Measurements from ENCODE around the gene CHMP2A. TPM values are rescaled to one million over a fixed set of nuclear protein-coding genes. Genes with fewer than 3 reads are reported as not detected.

CHMP2A gene
- total and polyA plus RNA-seq, 2 of the 13 experiments (the other 11 are each of a cell fraction or from before 2014, with no cell fraction given), result 49.7 to 55.0 TPM

GRCh38 chr19:58519355-58520256 lies 35.3 kb downstream of the CHMP2A start, which contains the start of gene ZBTB45 (continued):
- peak; percentile 98 for TF ChIP-seq ZNF543 (CRISPR knock-in tag; IDR thresholded peaks at IDR 0.05)
- TF ChIP-seq ZNF792 (CRISPR knock-in tag; IDR thresholded peaks at IDR 0.05), result peak; percentile 93
- TF ChIP-seq ZNF510 (CRISPR knock-in tag; IDR thresholded peaks at IDR 0.05; ENCODE audit: low read depth), result peak; percentile 93
- peak; percentile 75 for TF ChIP-seq FOXK2 (IDR thresholded peaks at IDR 0.05)
- TF ChIP-seq THYN1 (CRISPR knock-in tag; IDR thresholded peaks at IDR 0.05; ENCODE audit: borderline replicate concordance, low read depth), result no peak
- no peak; the same call in 1 of the 2 replicates for TF ChIP-seq KDM1A (CRISPR knock-in tag; IDR thresholded peaks at IDR 0.05)
- no peak for TF ChIP-seq NR2F6 (IDR thresholded peaks at IDR 0.05)
- peak; percentile 39; the same call in 1 of the 2 replicates for TF ChIP-seq NR2F6 (CRISPR knock-in tag; IDR thresholded peaks at IDR 0.05)
- TF ChIP-seq ATF7-NPFF (CRISPR knock-in tag; IDR thresholded peaks at IDR 0.05; ENCODE audit: low read depth), result peak; percentile 96
- peak; percentile 76; the same call in 1 of the 2 replicates for TF ChIP-seq ZNF362 (CRISPR knock-in tag; IDR thresholded peaks at IDR 0.05; ENCODE audit: borderline replicate concordance)
- peak; percentile 96; the same call in 1 of the 2 replicates for TF ChIP-seq NFATC3 (CRISPR knock-in tag; IDR thresholded peaks at IDR 0.05)
- TF ChIP-seq ZNF281 (CRISPR knock-in tag; IDR thresholded peaks at IDR 0.05; ENCODE audit: borderline replicate concordance), result peak; percentile 57; the same call in 1 of the 2 replicates
- TF ChIP-seq PREB (CRISPR knock-in tag; IDR thresholded peaks at IDR 0.05), result 0 out of 2 replicates have a peak, but pooled peaks have one; percentile 54
- peak; percentile 98 for TF ChIP-seq KLF12 (CRISPR knock-in tag; IDR thresholded peaks at IDR 0.05; ENCODE audit: borderline replicate concordance)
- peak; percentile 87; the same call in 1 of the 2 replicates for TF ChIP-seq GLI4 (CRISPR knock-in tag; IDR thresholded peaks at IDR 0.05; ENCODE audit: borderline replicate concordance)
- TF ChIP-seq THAP8 (CRISPR knock-in tag; IDR thresholded peaks at IDR 0.05; ENCODE audit: borderline replicate concordance), result no peak
- TF ChIP-seq HCFC1 (IDR thresholded peaks at IDR 0.05; ENCODE audit: low read depth, low read length), result peak; percentile 86
- no peak; the same call in 1 of the 2 replicates for TF ChIP-seq XBP1 (CRISPR knock-in tag; IDR thresholded peaks at IDR 0.05)
